Measurements from ENCODE around the gene CBFA2T3. TPM values are rescaled to one million over a fixed set of nuclear protein-coding genes. Genes with fewer than 3 reads are reported as not detected.

Gene CBFA2T3
- total RNA-seq, 1 donor from 2014 or later, result 8.6 TPM

GRCh38 chr16:88932929-88933328 is 44.1 kb downstream of the CBFA2T3 start:
- no peaks in the 10 kb centered on the region for H3K36me3 ChIP-seq
- peaks cover 27% of the 10 kb centered on the region for H3K27me3 ChIP-seq (ENCODE audit: low read depth)
- no peak for TF ChIP-seq CTCF (IDR thresholded peaks at IDR 0.05; ENCODE audit: borderline replicate concordance)
- peaks cover 46% of the 10 kb centered on the region for H3K4me1 ChIP-seq
- no peak for DNase-seq
- H3K27ac ChIP-seq (replicated peaks), result no peak overlapping the region
- H3K4me3 ChIP-seq, result no peak overlapping the region
- no peaks in the 10 kb centered on the region for H3K9me3 ChIP-seq (replicated peaks)
- intact Hi-C loops (cut with micrococcal nuclease), result loop anchor here (10.0 kb wide), 1 partner anchor 48 kb away; no protein-coding TSS in a partner anchor

- Histone ChIP-seq H3K4me1 (peaks cover 41% of the 10 kb centered on the region), H3K36me3 (no peaks in the 10 kb centered on the region), H3K4me3 (no peak overlapping the region), H3K27me3 (ENCODE audit: low read depth) (peaks cover 21% of the 10 kb centered on the region), H3K9me3 (replicated peaks) (no peaks in the 10 kb centered on the region), H3K27ac (replicated peaks) (peak overlapping the region; percentile 6)
- DNase-seq, result no peak
- intact Hi-C loops (cut with micrococcal nuclease), result loop anchor here (10.0 kb wide), 1 partner anchor 47 kb away; no protein-coding TSS in a partner anchor
- TF ChIP-seq CTCF (IDR thresholded peaks at IDR 0.05; ENCODE audit: borderline replicate concordance), result no peak
These were observed 45.1 kb downstream of the CBFA2T3 start for GRCh38 chr16:88931936-88932335.

DNA sequence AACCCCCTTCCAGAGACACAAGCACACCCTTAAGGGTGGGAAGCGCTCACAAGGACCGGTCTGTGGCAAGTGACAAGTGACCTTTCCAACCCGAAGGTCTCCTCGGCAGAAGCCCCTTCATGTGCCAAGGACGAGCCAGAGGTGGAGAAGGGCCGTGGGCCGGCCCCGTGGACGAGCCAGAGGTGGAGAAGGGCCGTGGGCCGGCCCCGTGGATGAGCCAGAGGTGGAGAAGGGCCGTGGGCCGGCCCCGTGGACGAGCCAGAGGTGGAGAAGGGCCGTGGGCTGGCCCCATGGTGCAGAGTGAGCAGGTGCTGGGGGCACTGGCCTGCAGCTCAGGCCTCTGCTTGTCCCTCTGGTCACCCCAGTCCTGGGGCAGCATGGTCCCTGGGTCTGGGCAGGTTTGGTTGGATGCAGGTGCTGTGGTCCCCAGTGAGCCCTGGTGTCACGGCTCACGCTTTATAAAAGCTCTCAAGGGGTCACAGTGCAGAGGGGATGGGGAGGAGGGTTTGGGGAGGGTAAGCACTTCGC is 45.6 kb downstream of the CBFA2T3 start:
- Histone ChIP-seq H3K27ac (replicated peaks) (no peak overlapping the region), H3K27me3 (ENCODE audit: low read depth) (peaks cover 26% of the 10 kb centered on the region), H3K4me3 (no peak overlapping the region), H3K36me3 (no peaks in the 10 kb centered on the region), H3K4me1 (peaks cover 39% of the 10 kb centered on the region), H3K9me3 (replicated peaks) (no peaks in the 10 kb centered on the region)
- no peak for DNase-seq
- no peak for TF ChIP-seq CTCF (IDR thresholded peaks at IDR 0.05; ENCODE audit: borderline replicate concordance)
- intact Hi-C loops (cut with micrococcal nuclease), result loop anchor here (10.0 kb wide), 1 partner anchor 47 kb away; no protein-coding TSS in a partner anchor

GRCh38 chr16:88930716-88931115 is 46.3 kb downstream of the CBFA2T3 start:
- H3K9me3 ChIP-seq (replicated peaks), result no peaks in the 10 kb centered on the region
- TF ChIP-seq CTCF (IDR thresholded peaks at IDR 0.05; ENCODE audit: borderline replicate concordance), result no peak
- intact Hi-C loops (cut with micrococcal nuclease), result loop anchor here (10.0 kb wide), 1 partner anchor 46 kb away; no protein-coding TSS in a partner anchor
- no peak overlapping the region for H3K4me3 ChIP-seq
- no peaks in the 10 kb centered on the region for H3K36me3 ChIP-seq
- peaks cover 30% of the 10 kb centered on the region for H3K27me3 ChIP-seq (ENCODE audit: low read depth)
- no peak overlapping the region for H3K27ac ChIP-seq (replicated peaks)
- no peak for DNase-seq
- H3K4me1 ChIP-seq, result peaks cover 38% of the 10 kb centered on the region

- peaks cover 22% of the 10 kb centered on the region for H3K27me3 ChIP-seq (ENCODE audit: low read depth)
- H3K4me1 ChIP-seq, result peaks cover 46% of the 10 kb centered on the region
- no peaks in the 10 kb centered on the region for H3K9me3 ChIP-seq (replicated peaks)
- no peak overlapping the region for H3K27ac ChIP-seq (replicated peaks)
- TF ChIP-seq CTCF (IDR thresholded peaks at IDR 0.05; ENCODE audit: borderline replicate concordance), result no peak
- no peak for DNase-seq
- intact Hi-C loops (cut with micrococcal nuclease), result no loop called here
- no peaks in the 10 kb centered on the region for H3K36me3 ChIP-seq
- no peak overlapping the region for H3K4me3 ChIP-seq
These were observed 47.9 kb downstream of the CBFA2T3 start for GRCh38 chr16:88929091-88929445.
